Measurements from ENCODE around the gene HSPB9.
"Not testable (repeated sequence)": the region's sequence is repeated elsewhere in the genome, so short reads cannot be mapped to it uniquely, and the experiment has no call there.

Gene HSPB9

GRCh38 chr17:42120161-42120769 is 2.3 kb upstream of the HSPB9 start:
- DNase-seq, result no peak

- DNase-seq, result peak; percentile 79
These were observed 1.5 kb upstream of the HSPB9 start, which contains the start of gene KAT2A for GRCh38 chr17:42120770-42121769. KAT2A (minus strand) TSS chr17:42121367; CDS start chr17:42121304, 63 bp downstream.

GRCh38 chr17:42124256-42124655 is 1.7 kb downstream of the HSPB9 start:
- no peak for DNase-seq

DNA sequence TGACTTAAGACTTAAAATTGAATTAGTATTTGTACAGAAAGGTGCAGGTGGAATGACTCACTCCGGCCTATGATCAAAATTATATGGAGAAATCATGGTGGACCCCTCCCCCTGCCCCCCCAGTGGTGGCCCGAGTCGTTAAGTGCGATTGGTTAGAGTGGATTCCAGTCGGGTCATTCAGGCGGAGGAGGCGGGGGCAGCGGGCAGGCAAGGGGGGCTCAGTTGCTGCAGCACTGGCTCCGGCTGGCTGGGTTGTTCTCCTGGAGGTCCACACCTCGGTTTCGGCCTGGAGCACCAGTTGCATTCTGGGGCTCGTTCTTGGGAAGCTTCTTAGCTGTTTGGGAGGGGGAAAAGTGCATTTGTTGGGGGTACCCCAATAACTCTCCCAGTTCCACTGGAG is 3.0 kb downstream of the HSPB9 start:
- DNase-seq, result no peak

DNA sequence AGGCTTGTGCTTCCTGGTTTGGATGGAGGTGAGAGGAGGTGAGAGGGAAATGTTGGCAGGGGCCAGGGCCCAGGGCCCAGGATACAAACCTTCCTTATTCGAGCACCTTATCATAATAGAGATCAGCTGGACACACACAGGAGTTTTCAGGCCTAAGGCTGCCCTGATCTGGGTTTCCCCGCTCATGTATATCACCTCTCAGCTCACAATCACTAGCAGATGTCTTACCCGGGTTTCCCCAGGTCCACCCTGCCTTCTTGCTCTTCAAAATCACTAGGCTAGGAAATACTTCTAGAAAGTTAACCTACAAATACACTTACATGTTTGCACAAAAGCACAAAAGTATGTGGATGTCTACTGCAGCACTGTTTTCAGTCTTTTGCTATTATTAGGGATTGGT is 4.2 kb downstream of the HSPB9 start:
- DNase-seq, result no peak

GRCh38 chr17:42127414-42127813 is 4.8 kb downstream of the HSPB9 start:
- no peak for DNase-seq

DNA sequence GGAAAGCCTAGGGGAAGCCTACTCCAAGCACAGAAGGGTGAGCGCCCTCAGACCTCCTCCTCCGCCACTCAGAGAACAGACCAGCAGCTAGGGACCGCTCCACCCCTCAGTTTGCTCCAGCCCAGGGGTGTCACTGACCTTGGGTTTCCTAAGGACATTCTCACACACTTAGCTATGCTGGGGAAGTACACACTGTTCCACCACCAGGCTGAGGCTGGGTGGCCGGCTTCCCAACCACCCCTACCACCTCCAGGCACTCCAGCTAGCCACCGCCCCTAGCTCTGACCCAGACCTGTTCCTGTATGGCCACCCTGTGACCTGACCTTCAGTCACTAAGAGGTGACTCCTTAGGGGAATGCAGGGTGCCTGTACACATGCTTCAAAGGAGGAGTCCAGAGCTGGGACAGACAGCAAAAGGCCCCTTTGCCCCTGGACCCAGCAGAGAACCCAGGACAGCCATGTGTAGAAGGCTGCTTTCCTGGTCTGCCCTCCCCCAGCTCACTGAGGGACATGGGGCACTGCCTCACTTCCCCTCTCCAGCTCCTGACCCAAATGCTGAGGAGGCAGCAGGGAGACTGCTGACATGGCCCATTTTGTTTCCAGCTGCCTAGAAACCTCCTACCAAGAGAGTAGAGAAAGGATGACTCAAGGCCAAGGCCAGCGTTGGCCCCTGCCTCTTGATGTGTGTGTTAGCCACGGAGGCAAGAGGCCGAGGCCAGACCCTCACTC is 6.7 kb downstream of the HSPB9 start:
- DNase-seq, result no peak

DNA sequence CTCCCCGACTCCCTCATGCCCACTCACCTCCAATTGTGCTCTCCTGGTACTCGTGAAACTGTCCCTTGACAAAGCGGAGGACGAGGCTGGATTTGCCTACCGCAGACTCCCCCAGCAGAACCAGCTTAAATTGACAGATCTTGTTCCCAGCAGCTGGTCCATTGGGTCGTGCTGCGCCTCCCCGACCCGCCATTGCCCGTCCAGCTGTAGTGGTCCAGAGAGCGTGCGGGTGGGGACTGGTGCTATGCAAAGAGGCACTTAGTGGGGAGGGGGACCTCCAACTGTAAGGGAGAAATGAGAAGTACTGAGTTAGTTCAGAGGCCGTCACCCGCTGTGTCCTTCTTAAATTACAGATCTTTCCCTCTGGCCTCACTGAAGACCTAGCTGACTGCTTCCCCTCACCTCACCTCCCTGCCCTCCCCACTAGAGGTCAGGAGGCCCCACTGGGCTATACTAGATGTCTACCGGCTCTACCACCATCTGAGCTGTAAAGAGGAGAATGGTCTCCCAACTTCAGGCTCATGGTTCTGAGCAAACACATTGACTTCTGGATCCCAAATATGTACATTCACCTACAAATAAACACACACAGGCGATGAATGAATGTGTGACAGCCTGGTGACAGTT is 7.8 kb downstream of the HSPB9 start:
- no peak for DNase-seq

- DNase-seq, result no peak
These were observed 8.6 kb downstream of the HSPB9 start for GRCh38 chr17:42131232-42131631.

GRCh38 chr17:42131981-42132432 is 9.4 kb downstream of the HSPB9 start:
- DNase-seq, result no peak

DNA sequence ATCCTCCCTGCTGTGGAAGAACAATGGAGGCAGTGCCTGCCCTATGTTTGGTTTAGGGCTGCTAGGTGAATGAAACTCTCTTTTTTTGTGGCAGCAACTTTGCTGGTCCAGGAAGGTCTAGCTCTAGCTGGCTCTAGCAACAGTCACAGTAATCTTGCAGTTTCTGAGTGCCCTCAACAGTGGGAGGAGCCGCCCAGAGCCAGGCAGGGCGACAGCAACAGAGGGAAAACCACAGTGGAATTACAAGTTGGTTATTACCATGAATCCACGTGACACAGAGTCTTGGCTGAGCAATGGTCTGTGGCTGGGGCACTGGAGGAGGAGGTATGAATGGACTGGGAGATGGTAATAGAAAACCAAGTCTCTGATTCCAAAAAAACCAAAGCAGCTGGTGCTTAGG is 10.3 kb downstream of the HSPB9 start:
- no peak for DNase-seq

DNA sequence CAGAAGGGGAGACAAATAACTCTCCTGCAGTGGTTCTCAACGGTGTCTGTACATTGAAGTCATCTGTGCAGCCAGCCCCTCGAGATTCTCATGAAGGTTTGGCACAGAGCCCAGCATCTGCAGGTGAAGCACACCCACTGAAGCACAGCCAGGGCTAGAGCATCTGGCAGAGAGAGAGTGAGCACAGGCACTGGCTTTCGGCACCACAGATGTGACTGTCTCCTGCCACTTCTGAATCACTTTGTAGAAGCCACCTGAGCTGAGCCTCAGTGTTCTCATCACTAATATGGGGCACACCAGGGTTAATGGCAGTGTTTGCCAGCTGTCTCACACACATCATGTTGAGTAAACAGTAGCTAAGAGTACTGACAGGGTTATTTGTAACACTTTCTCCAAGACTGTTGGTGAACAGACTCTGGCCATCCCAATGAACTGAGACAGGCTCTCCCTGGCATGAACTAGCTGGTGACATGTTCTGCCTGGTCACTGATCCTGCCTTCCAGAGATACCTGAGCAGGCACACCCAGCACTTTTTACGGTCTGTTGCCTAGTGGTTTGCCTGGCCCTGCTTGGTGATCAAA is 10.9 kb downstream of the HSPB9 start:
- DNase-seq, result peak; percentile 73

DNA sequence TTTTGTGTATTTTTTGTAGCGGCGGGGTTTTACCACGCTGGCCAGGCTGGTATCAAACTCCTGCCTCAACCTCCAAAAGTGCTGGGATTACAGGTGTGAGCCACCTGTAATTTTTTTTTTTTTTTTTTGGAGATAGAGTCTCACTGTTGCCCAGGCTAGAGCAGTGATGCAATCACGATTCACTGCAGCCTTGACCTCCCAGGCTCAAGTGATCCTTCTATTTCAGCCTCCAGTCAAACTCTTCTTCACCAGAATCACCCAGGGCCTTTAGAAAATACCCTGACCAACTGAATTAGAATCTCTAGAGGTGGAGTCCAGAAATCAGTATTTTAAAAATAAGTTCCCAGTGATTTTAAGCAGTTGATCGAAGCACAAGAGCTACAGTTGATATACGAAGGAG is 12.5 kb downstream of the HSPB9 start:
- DNase-seq, result no peak

- DNase-seq, result no peak
These were observed 13.4 kb downstream of the HSPB9 start for GRCh38 chr17:42135664-42136653.

- DNase-seq, result no peak
These were observed 14.0 kb downstream of the HSPB9 start for GRCh38 chr17:42136654-42137051.

- DNase-seq, result no peak
These were observed 16.3 kb downstream of the HSPB9 start for GRCh38 chr17:42138749-42139492.

DNA sequence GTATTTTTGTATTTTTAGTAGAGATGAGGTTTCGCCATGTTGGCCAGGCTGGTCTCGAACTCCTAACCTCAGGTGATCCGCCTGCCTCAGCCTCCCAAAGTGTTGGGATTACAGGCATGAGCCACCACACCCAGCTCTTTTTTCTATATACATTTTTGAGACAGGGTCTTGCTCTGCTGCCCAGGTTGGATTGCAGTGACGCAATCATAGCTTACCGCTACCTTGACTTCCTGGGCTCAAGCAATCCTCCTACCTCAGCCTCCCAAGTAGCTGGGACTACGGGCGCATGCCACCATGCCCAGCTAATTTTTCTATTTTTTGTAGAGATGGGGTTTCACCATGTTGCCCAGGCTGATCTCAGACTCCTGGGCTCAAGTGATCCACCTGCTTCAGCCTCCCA is 18.1 kb downstream of the HSPB9 start:
- DNase-seq, result not testable (repeated sequence)

GRCh38 chr17:42141382-42141781 is 18.8 kb downstream of the HSPB9 start:
- no peak for DNase-seq

- no peak for DNase-seq
These were observed 19.8 kb downstream of the HSPB9 start for GRCh38 chr17:42142371-42142896.

DNA sequence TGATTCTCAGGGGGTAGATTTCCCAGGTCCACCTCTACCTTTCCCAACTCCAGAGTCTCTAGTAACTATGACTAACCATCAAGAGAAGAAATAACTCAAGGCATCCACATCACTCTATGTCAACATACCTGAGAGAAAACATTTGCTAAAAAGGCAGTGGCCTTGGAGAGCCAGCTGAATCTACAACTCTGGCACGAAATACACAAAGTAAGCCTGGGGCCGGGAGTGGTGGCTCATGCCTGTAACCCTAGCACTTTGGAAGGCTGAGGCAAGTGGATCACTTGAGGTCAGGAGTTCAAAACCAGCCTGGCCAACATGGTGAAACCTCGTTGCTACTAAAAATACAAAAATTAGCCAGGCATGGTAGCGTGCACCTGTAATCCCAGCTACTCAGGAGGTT is 20.5 kb downstream of the HSPB9 start:
- DNase-seq, result not testable (repeated sequence)

All from NCI-H1436 (cell line).